K562 (cell line): ENCODE results near the gene TSPAN3. TPM values are rescaled to one million over a fixed set of nuclear protein-coding genes. Genes with fewer than 3 reads are reported as not detected.

ENCODE experiments used
- ATAC-seq: fragments of 200-7000 bp; cut with Tn5 transposase; 3 replicates; pipeline ENCODE4 v1.9.1; 2020; ENCODE audit warnings: moderate library complexity
- BruUV-seq: library from RNA; stranded (reverse); fragments of 400-500 nt; replicated peaks from 2 replicates; lab custom pipeline; 2021; lab: Mats Ljungman, UMichigan
- CTCF ChIA-PET: fragments of 300-600 bp; formaldehyde crosslinking; extraction: SDS; loops from one replicate; lab custom pipeline; 2021; ENCODE audit warnings: low intra/inter-chr PET ratio; lab: Yijun Ruan, JAX
- POLR2A ChIA-PET: fragments of 300-600, 350-650 bp; sonication (Branson Sonifier 250); formaldehyde crosslinking; extraction: SDS; loops from one replicate; lab custom pipeline; 2021; ENCODE audit warnings: antibody characterized with exemption, inconsistent platforms; lab: Yijun Ruan, JAX
- DNase-seq, 4 experiments: peaks; one replicate each; pipeline versions ENCODE4 v3.0.0 to v3.0.0-alpha.2; 2011 to 2018; ENCODE audit warnings: low spot score in 3 of 4, mixed read lengths in 3 of 4; ENCODE audit errors: extremely low read depth in 1 of 4
- FAIRE-seq: peaks from 2 replicates; lab custom pipeline; 2011; peaks lifted over from hg19 to GRCh38; lab: Jason Lieb, UNC
- H2AFZ ChIP-seq: 2 replicates; pipeline ENCODE4 v1.6.0; 2011; ENCODE audit warnings: low read depth, low read length, control low read depth, inconsistent platforms
- H3K27ac ChIP-seq: fragments of 200-600 bp; 3 replicates; pipeline ENCODE4 v1.8.0; 2011; ENCODE audit warnings: low read depth, mild to moderate bottlenecking, control low read depth, inconsistent platforms, low read length, moderate library complexity, mixed read lengths; ENCODE audit errors: extremely low read depth
- H3K27me3 ChIP-seq, 2 experiments: fragments of 300-600 bp in 1 of 2; 2 replicates in 1 of 2; 3 replicates in 1 of 2; pipeline versions ENCODE4 v1.6.0 to v1.8.0; 2011; ENCODE audit warnings: inconsistent platforms in 2 of 2, low read length in 2 of 2, mild to moderate bottlenecking in 1 of 2, mixed read lengths in 1 of 2, moderate library complexity in 1 of 2; ENCODE audit not compliant: control insufficient read depth in 2 of 2, insufficient read depth in 2 of 2
- H3K36me3 ChIP-seq: fragments of 300-600 bp; 3 replicates; pipeline ENCODE4 v1.8.0; 2011; ENCODE audit warnings: mild to moderate bottlenecking, low read length, inconsistent platforms; ENCODE audit not compliant: control insufficient read depth, insufficient read depth
- H3K4me1 ChIP-seq, 2 experiments: fragments of 200-600 bp in 1 of 2; replicated peaks in 1 of 2; 2 replicates in 1 of 2; 3 replicates in 1 of 2; pipeline versions ENCODE4 v1.5.1 to v1.8.0; 2011; ENCODE audit warnings: inconsistent platforms in 2 of 2, low read length in 2 of 2, mild to moderate bottlenecking in 1 of 2, mixed read lengths in 1 of 2, moderate library complexity in 1 of 2; ENCODE audit not compliant: control insufficient read depth in 2 of 2, insufficient read depth in 2 of 2
- H3K4me2 ChIP-seq: 2 replicates; pipeline ENCODE4 v1.6.1; 2011; ENCODE audit warnings: low read length, control low read depth, inconsistent platforms, mixed read lengths; ENCODE audit not compliant: insufficient read depth
- H3K4me3 ChIP-seq: fragments of 200-600 bp; sonication (generic), shearing (Covaris generic); 2 replicates; pipeline ENCODE4 v1.5.1; 2016; ENCODE audit warnings: control low read depth, inconsistent platforms
- H3K79me2 ChIP-seq: fragments of 200-600 bp; 3 replicates; pipeline ENCODE4 v1.8.0; 2011; ENCODE audit warnings: low read length, inconsistent platforms; ENCODE audit not compliant: control insufficient read depth, insufficient read depth
- H3K9ac ChIP-seq, 2 experiments: 2 replicates each; pipeline versions ENCODE4 v1.6.0 to v1.6.1; 2011; ENCODE audit warnings: low read depth in 2 of 2, low read length in 2 of 2, control low read depth in 1 of 2, inconsistent platforms in 1 of 2, mild to moderate bottlenecking in 1 of 2, mixed read lengths in 1 of 2; ENCODE audit not compliant: insufficient read depth in 1 of 2
- H3K9me1 ChIP-seq: one replicate; pipeline ENCODE4 v1.6.0; 2011; ENCODE audit warnings: inconsistent platforms, mild to moderate bottlenecking, low read length, moderate library complexity; ENCODE audit not compliant: control insufficient read depth, insufficient read depth
- H3K9me3 ChIP-seq: replicated peaks from 2 replicates; pipeline ENCODE4 v1.5.1; 2011; ENCODE audit warnings: low read depth, low read length, inconsistent platforms; ENCODE audit not compliant: control insufficient read depth, insufficient read depth
- H4K20me1 ChIP-seq: replicated peaks from 2 replicates; pipeline ENCODE4 v1.6.1; 2011; ENCODE audit warnings: low read length, inconsistent platforms, mixed read lengths; ENCODE audit not compliant: control insufficient read depth, insufficient read depth
- AFF4 ChIP-seq: sonication (generic); formaldehyde crosslinking; IDR thresholded peaks from 2 replicates; pipeline ENCODE4 v1.8.0; 2023; ENCODE audit warnings: mild to moderate bottlenecking, missing genetic modification reagents
- ASH1L ChIP-seq: fragments of 450-650 bp; IDR thresholded peaks from 2 replicates; pipeline ENCODE4 v1.6.1; 2018; ENCODE audit warnings: borderline replicate concordance, mild to moderate bottlenecking, low read depth; ENCODE audit not compliant: partially characterized antibody
- ATF1 ChIP-seq, 2 experiments: fragments of 450-650 bp in 1 of 2; IDR thresholded peaks; 2 replicates each; pipeline ENCODE4 v1.6.1; 2016; ENCODE audit warnings: missing compliant biosample characterization in 1 of 2, missing genetic modification characterization in 1 of 2
- HDAC1 ChIP-seq, 2 experiments: fragments of 450-650 bp; IDR thresholded peaks; 2 replicates each; pipeline ENCODE4 v1.6.1; 2016 to 2017; ENCODE audit warnings: inconsistent platforms in 1 of 2, mild to moderate bottlenecking in 1 of 2, moderate library complexity in 1 of 2
- HDAC3 ChIP-seq: fragments of 450-650 bp; IDR thresholded peaks from 2 replicates; pipeline ENCODE4 v1.6.1; 2018; ENCODE audit warnings: borderline replicate concordance, mild to moderate bottlenecking, moderate library complexity; ENCODE audit not compliant: partially characterized antibody
- NUFIP1 ChIP-seq: fragments of 450-650 bp; IDR thresholded peaks from 2 replicates; pipeline ENCODE4 v1.6.1; 2018; ENCODE audit not compliant: partially characterized antibody
- RBFOX2 ChIP-seq: fragments of 200-400 bp; formaldehyde crosslinking; IDR thresholded peaks from 2 replicates; pipeline ENCODE4 v1.6.1; 2017; ENCODE audit warnings: low read depth, mild to moderate bottlenecking, low read length, moderate library complexity
- TCF7 ChIP-seq: sonication (generic); IDR thresholded peaks from 2 replicates; pipeline ENCODE4 v1.6.1; 2016; ENCODE audit warnings: antibody characterized with exemption, borderline replicate concordance
- ZNF23 ChIP-seq: fragments of 250-450 bp; sonication (Bioruptor Pico); IDR thresholded peaks from 2 replicates; pipeline ENCODE4 v1.4.0; 2020; ENCODE audit warnings: mild to moderate bottlenecking
- ZNF311 ChIP-seq: fragments of 250-450 bp; sonication (Bioruptor Pico); IDR thresholded peaks from 2 replicates; pipeline ENCODE4 v1.4.0; 2020; ENCODE audit warnings: mild to moderate bottlenecking, moderate library complexity
- ZNF79 ChIP-seq: fragments of 250-450 bp; sonication (Bioruptor Pico); IDR thresholded peaks from 2 replicates; pipeline ENCODE4 v1.4.0; 2020; ENCODE audit warnings: low read depth, mild to moderate bottlenecking, moderate library complexity
- WGBS: fragments of 100-300 bp; shearing (Covaris generic); methylation state at CpG from one replicate; pipeline ENCODE4 v1.1.6; 2016; ENCODE audit warnings: low coverage, mixed read lengths; ENCODE audit not compliant: insufficient coverage; ENCODE audit errors: missing lambda C conversion rate; 5-methylcytosine and 5-hydroxymethylcytosine counted together
- in situ Hi-C: fragments of 300-500 bp; cut with MboI; formaldehyde crosslinking; loops from 4 replicates; pipeline ENCODE4 v1.15.0; 2018; ENCODE audit warnings: inconsistent platforms, mixed read lengths
- intact Hi-C: fragments of 100-400 bp; cut with micrococcal nuclease; formaldehyde crosslinking; loops from 2 replicates; pipeline ENCODE4 v1.14.2; 2022
- polyA plus RNA-seq, 8 experiments: library from polyadenylated mRNA; depleted of rRNA in 4 of 8; stranded (reverse) in 5 of 8; unstranded in 3 of 8; fragments of >200 nt; fragmentation: Nextera tagmentation in 2 of 8; fragmentation: Illumina TruSeq in 1 of 8; extraction: Ambion mirVana in 2 of 8; extraction: Trizol in 1 of 8; gene quantifications; 2 replicates each; pipeline versions ENCODE4 v1.2.1 to v1.2.3, GENCODE V29; 2011 to 2014; ENCODE audit warnings: inconsistent platforms in 1 of 8, missing spikeins in 1 of 8
- total RNA-seq, 7 experiments: library from RNA; depleted of rRNA in 6 of 7; stranded (reverse); fragments of >200 nt in 6 of 7; fragmentation: Illumina TruSeq in 2 of 7; extraction: Trizol in 2 of 7; gene quantifications; 2 replicates each; pipeline versions ENCODE4 v1.2.1 to v1.2.3, GENCODE V29; 2011 to 2021; ENCODE audit warnings: low replicate concordance in 1 of 7
- TF ChIP-seq, protein P1 (sequence below), 2 experiments: fragments of 250-450 bp in 1 of 2; fragments of 450-650 bp in 1 of 2; sonication (Bioruptor Pico) in 1 of 2; IDR thresholded peaks; 2 replicates each; pipeline versions ENCODE4 v1.6.1 to v1.8.0; 2016 to 2021; ENCODE audit warnings: mild to moderate bottlenecking in 2 of 2, moderate library complexity in 2 of 2, missing compliant biosample characterization in 1 of 2, missing genetic modification characterization in 1 of 2
- TF ChIP-seq, protein P2 (sequence below): fragments of 450-650 bp; formaldehyde crosslinking; IDR thresholded peaks from 2 replicates; pipeline ENCODE4 v1.4.0; 2020; ENCODE audit warnings: mild to moderate bottlenecking, moderate library complexity
- TF ChIP-seq, protein P3 (sequence below): fragments of 250-450 bp; sonication (Bioruptor Pico); IDR thresholded peaks from 2 replicates; pipeline ENCODE4 v1.5.1; 2021; ENCODE audit warnings: mild to moderate bottlenecking

The TSPAN3 gene
- total and polyA plus RNA-seq, 9 of the 15 experiments (the other 6 are each of a cell fraction or from before 2014, with no cell fraction given), result 14.3 to 144 (median 71.1) TPM

- intact Hi-C loops (loop anchor here (5.0 kb wide), 1 partner anchor 71 kb away; no protein-coding TSS in a partner anchor), in situ Hi-C loops (no loop called here)
- ChIA-PET CTCF (no interaction called here), POLR2A (no interaction called here)
- H3K79me2 ChIP-seq, result no peaks in the 10 kb centered on the region
- no peak for DNase-seq
- no peaks in the 10 kb centered on the region for H3K4me1 ChIP-seq
- peaks cover 0 to 32% of the 10 kb centered on the region in 2 experiments; a peak in 3 of 5 replicates for H3K27me3 ChIP-seq
- H3K9me1 ChIP-seq, result no peaks in the 10 kb centered on the region
- no peak for FAIRE-seq
- H3K9me3 ChIP-seq, result no peaks in the 10 kb centered on the region
- no peak overlapping the region for H3K4me3 ChIP-seq
- H4K20me1 ChIP-seq, result peaks cover 4% of the 10 kb centered on the region; the same call in 1 of the 2 replicates
- WGBS, result 14% methylated on average over 4 of the region's 4 CpGs
- H3K27ac ChIP-seq, result no peak overlapping the region
- no peak overlapping the region for H3K4me2 ChIP-seq
- BruUV-seq, result no TSS peak
- no peak overlapping the region for H2AFZ ChIP-seq
- no peak for ATAC-seq
- no peaks in the 10 kb centered on the region for H3K36me3 ChIP-seq
- H3K9ac ChIP-seq, result no peak overlapping the region
- TF ChIP-seq, protein P1, sequence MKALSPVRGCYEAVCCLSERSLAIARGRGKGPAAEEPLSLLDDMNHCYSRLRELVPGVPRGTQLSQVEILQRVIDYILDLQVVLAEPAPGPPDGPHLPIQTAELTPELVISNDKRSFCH (CRISPR knock-in tag; IDR thresholded peaks at IDR 0.05), result no peak
- TF ChIP-seq, protein P1 (tag; IDR thresholded peaks at IDR 0.05), result no peak
- TF ChIP-seq NUFIP1 (no peak), HDAC1 (IDR thresholded peaks at IDR 0.05) (no peak), TCF7 (no peak), ZNF311 (CRISPR knock-in tag) (no peak), ZNF79 (CRISPR knock-in tag) (no peak), ZNF23 (CRISPR knock-in tag) (no peak), RBFOX2 (no peak), AFF4 (CRISPR knock-in tag) (no peak), ASH1L (no peak), ATF1 (CRISPR knock-in tag; IDR thresholded peaks at IDR 0.05) (no peak), ATF1 (tag; IDR thresholded peaks at IDR 0.05) (no peak), HDAC3 (no peak)
- TF ChIP-seq, protein P2, sequence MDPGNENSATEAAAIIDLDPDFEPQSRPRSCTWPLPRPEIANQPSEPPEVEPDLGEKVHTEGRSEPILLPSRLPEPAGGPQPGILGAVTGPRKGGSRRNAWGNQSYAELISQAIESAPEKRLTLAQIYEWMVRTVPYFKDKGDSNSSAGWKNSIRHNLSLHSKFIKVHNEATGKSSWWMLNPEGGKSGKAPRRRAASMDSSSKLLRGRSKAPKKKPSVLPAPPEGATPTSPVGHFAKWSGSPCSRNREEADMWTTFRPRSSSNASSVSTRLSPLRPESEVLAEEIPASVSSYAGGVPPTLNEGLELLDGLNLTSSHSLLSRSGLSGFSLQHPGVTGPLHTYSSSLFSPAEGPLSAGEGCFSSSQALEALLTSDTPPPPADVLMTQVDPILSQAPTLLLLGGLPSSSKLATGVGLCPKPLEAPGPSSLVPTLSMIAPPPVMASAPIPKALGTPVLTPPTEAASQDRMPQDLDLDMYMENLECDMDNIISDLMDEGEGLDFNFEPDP (CRISPR knock-in tag), result no peak
- TF ChIP-seq, protein P3, sequence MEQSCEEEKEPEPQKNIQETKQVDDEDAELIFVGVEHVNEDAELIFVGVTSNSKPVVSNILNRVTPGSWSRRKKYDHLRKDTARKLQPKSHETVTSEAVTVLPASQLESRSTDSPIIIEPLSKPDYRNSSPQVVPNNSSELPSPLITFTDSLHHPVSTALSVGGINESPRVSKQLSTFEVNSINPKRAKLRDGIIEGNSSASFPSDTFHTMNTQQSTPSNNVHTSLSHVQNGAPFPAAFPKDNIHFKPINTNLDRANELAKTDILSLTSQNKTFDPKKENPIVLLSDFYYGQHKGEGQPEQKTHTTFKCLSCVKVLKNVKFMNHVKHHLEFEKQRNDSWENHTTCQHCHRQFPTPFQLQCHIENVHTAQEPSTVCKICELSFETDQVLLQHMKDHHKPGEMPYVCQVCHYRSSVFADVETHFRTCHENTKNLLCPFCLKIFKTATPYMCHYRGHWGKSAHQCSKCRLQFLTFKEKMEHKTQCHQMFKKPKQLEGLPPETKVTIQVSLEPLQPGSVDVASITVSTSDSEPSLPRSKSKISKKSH, result no peak
Observed at GRCh38 chr15:77098572-77098971, 27.7 kb upstream of the TSPAN3 start.
